A673 (cell line): Measurements from ENCODE around the gene OST4.

Experiments used
- EZH2 ChIP-seq: fragments of 200-600 bp; sonication (generic); IDR thresholded peaks from 2 replicates; pipeline ENCODE4 v1.6.1; 2017; ENCODE audit warnings: borderline replicate concordance, low read depth, mild to moderate bottlenecking, mixed read lengths, antibody characterized with exemption, low read length; ENCODE audit not compliant: poor library complexity, severe bottlenecking
- TF ChIP-seq, protein P1 (sequence below): fragments of 300-800, 200-600 bp; sonication (generic); conservative IDR thresholded peaks from 2 replicates; pipeline ENCODE4 v1.5.1; 2017; ENCODE audit warnings: low read depth, mild to moderate bottlenecking, antibody characterized with exemption, low read length, moderate library complexity, mixed read lengths

DNA sequence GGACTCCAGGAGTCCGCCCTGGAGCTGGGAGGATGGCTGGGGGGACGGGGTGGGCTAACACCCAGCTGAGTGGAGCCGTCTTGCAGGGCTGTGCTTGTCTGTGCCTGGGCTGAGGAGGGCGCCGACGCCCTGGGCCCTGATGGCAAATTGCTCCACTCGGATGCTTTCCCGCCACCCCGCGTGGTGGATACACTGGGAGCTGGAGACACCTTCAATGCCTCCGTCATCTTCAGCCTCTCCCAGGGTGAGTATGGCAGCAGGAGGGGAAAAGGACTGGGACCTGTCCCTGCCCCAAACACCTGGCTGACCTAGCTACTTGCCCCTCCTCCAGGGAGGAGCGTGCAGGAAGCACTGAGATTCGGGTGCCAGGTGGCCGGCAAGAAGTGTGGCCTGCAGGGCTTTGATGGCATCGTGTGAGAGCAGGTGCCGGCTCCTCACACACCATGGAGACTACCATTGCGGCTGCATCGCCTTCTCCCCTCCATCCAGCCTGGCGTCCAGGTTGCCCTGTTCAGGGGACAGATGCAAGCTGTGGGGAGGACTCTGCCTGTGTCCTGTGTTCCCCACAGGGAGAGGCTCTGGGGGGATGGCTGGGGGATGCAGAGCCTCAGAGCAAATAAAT, 28.0 kb upstream of the OST4 start:
- TF ChIP-seq, protein P1, sequence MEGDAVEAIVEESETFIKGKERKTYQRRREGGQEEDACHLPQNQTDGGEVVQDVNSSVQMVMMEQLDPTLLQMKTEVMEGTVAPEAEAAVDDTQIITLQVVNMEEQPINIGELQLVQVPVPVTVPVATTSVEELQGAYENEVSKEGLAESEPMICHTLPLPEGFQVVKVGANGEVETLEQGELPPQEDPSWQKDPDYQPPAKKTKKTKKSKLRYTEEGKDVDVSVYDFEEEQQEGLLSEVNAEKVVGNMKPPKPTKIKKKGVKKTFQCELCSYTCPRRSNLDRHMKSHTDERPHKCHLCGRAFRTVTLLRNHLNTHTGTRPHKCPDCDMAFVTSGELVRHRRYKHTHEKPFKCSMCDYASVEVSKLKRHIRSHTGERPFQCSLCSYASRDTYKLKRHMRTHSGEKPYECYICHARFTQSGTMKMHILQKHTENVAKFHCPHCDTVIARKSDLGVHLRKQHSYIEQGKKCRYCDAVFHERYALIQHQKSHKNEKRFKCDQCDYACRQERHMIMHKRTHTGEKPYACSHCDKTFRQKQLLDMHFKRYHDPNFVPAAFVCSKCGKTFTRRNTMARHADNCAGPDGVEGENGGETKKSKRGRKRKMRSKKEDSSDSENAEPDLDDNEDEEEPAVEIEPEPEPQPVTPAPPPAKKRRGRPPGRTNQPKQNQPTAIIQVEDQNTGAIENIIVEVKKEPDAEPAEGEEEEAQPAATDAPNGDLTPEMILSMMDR: no peak
- no peak for TF ChIP-seq EZH2
